Adrenal gland (tissue), 12 donors: ENCODE measurements around the gene GLT6D1. TPM values are rescaled to one million over a fixed set of nuclear protein-coding genes. Genes with fewer than 3 reads are reported as not detected.

Experiments
- DNase-seq, 7 donors: peaks; one replicate each; pipeline ENCODE4 v3.0.0-alpha.2; 2019 to 2020
- H3K27ac ChIP-seq, 5 donors: fragments of 200-600 bp; sonication (generic) in 4 of 5; 1 replicate in 3 of 5; 2 replicates in 2 of 5; pipeline versions ENCODE4 v1.5.1 to v1.8.0; 2016 to 2020; ENCODE audit warnings: mild to moderate bottlenecking in 1 of 5
- H3K27me3 ChIP-seq: fragments of 200-600 bp; 2 replicates; pipeline ENCODE4 v1.8.0; 2021
- H3K36me3 ChIP-seq, 2 donors: fragments of 200-600 bp; replicated peaks in 1 of 2; 1 replicate in 1 of 2; 2 replicates in 1 of 2; pipeline versions ENCODE4 v1.5.1 to v1.8.0; 2018 to 2022
- H3K4me1 ChIP-seq, 2 donors: fragments of 200-600 bp; replicated peaks in 1 of 2; 1 replicate in 1 of 2; 2 replicates in 1 of 2; pipeline versions ENCODE4 v1.5.1 to v1.8.0; 2018 to 2021
- H3K4me3 ChIP-seq, 4 donors: fragments of 200-600 bp; sonication (generic) in 3 of 4; one replicate each; pipeline ENCODE4 v1.5.1; 2016 to 2018
- H3K9me3 ChIP-seq, 3 donors: fragments of 200-600 bp; sonication (generic) in 1 of 3; replicated peaks in 1 of 3; 1 replicate in 2 of 3; 2 replicates in 1 of 3; pipeline versions ENCODE4 v1.5.1 to v1.8.0; 2016 to 2021
- POLR2A ChIP-seq, 2 donors: fragments of 450-650 bp; IDR thresholded peaks; one replicate each; pipeline ENCODE4 v1.6.1; 2017; ENCODE audit warnings: antibody characterized with exemption in 2 of 2, mild to moderate bottlenecking in 2 of 2, moderate library complexity in 1 of 2
- WGBS, 4 donors: extraction: QIAGEN DNeasy Blood & Tissue Kit in 2 of 4; methylation state at CpG; one replicate each; pipeline versions ENCODE4 v1.1.5 to v1.1.7; 2013 to 2017; 5-methylcytosine and 5-hydroxymethylcytosine counted together
- intact Hi-C, 2 donors: fragments of 100-400 bp; cut with DNase I; formaldehyde crosslinking; loops; one replicate each; pipeline versions ENCODE4 v1.14.1 to v1.15.0; 2022 to 2023
- polyA plus RNA-seq, 3 donors: library from polyadenylated mRNA; stranded (reverse); fragments of 200-250 nt in 2 of 3; fragments of 350-450 nt in 1 of 3; fragmentation: Illumina TruSeq in 1 of 3; extraction: RNeasy Lipid Tissue Mini Kit (QIAGEN cat#74804) in 1 of 3; gene quantifications; one replicate each; pipeline ENCODE4 v1.2.3, GENCODE V29; 2013 to 2014
- total RNA-seq, 9 donors: library from RNA; depleted of rRNA in 4 of 9; stranded (reverse); fragments of >200 nt in 4 of 9; fragments of 120-200 nt in 1 of 9; fragmentation: NEBNext Ultra II Directional in 1 of 9; extraction: Animal tissue kit (Norgen Biotek cat#: 25700) in 1 of 9; gene quantifications; one replicate each; pipeline versions ENCODE4 v1.1.0 to v1.2.4, GENCODE V29; 2013 to 2023
- TF ChIP-seq, protein P1 (sequence below), 6 experiments: fragments of 450-650 bp in 4 of 6; fragments of 200-600 bp in 2 of 6; sonication (generic) in 1 of 6; IDR thresholded peaks; 1 replicate in 5 of 6; 2 replicates in 1 of 6; pipeline versions ENCODE4 v1.5.1 to v1.8.0; 2016 to 2021; ENCODE audit warnings: antibody characterized with exemption in 6 of 6, mild to moderate bottlenecking in 2 of 6, moderate library complexity in 1 of 6
- donor health status: healthy with polysubstance abuse.
- donor health status: Bipolar disorder and iron deficiency.
- donor health status: DM: yes; HTN: yes; CAD: no.
- donor health status: DM: no; HTN: no; CAD: no.
- donor health status: DM: no; HTN: no; CAD: no.
- donor health status: DM: yes; HTN: yes; CAD: no.

Gene GLT6D1
- total and polyA plus RNA-seq, 12 donors, result not detected

DNA sequence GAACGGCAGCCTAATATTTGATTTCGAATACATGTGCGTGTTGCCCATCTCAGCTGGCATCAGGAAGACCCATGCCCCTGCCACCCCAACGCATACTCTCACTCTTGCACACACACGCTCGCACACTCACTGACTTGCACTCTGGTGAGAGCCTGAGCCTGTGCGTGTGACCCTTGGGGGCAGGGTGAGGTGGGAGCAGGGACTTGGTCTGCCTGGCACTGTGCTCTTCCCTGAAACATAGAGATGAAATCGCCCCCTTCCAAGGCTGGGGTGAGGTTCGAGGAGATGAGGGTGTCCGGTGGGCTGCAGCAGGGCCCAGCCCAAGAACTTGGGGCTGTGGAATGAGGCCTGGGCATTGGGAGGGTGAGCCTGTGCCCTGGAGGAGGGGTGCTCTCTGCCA, 24.9 kb upstream of the GLT6D1 start:
- Histone ChIP-seq H3K4me3 (no peak overlapping the region), H3K27me3 (no peaks in the 10 kb centered on the region), H3K36me3 (no peaks in the 10 kb centered on the region), H3K4me1 (no peaks in the 10 kb centered on the region), H3K9me3 (no peaks in the 10 kb centered on the region), H3K27ac (no peak overlapping the region)
- 82 to 89% (median 83%) methylated on average over 7 to 10 of the region's 10 CpGs for WGBS, 4 donors
- TF ChIP-seq POLR2A (IDR thresholded peaks at IDR 0.05), result no peak
- TF ChIP-seq, protein P1, sequence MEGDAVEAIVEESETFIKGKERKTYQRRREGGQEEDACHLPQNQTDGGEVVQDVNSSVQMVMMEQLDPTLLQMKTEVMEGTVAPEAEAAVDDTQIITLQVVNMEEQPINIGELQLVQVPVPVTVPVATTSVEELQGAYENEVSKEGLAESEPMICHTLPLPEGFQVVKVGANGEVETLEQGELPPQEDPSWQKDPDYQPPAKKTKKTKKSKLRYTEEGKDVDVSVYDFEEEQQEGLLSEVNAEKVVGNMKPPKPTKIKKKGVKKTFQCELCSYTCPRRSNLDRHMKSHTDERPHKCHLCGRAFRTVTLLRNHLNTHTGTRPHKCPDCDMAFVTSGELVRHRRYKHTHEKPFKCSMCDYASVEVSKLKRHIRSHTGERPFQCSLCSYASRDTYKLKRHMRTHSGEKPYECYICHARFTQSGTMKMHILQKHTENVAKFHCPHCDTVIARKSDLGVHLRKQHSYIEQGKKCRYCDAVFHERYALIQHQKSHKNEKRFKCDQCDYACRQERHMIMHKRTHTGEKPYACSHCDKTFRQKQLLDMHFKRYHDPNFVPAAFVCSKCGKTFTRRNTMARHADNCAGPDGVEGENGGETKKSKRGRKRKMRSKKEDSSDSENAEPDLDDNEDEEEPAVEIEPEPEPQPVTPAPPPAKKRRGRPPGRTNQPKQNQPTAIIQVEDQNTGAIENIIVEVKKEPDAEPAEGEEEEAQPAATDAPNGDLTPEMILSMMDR (IDR thresholded peaks at IDR 0.05), result no peak
- no peak for DNase-seq
- intact Hi-C loops, result no loop called here

DNA sequence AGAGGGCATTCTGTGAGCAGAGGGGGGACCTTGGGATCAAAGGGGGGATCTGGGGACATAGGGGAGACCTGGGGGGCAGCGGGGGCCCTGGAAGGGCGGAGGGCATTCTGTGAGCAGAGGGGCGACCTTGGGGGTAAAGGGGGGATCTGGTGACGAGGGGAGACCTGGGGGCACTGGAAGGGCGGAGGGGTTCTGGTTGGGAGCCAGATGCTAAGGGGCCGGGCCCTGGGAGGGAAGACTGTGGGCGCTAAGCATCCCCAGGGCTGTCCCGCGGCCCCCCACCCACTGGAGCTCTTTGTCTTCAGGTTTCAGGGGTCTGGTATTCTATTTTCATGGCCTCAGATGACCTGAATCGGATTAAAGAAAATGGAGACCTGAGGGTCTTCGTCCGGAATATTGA, 24.5 kb upstream of the GLT6D1 start:
- Histone ChIP-seq H3K36me3 (no peaks in the 10 kb centered on the region), H3K4me1 (no peaks in the 10 kb centered on the region), H3K27ac (no peak overlapping the region), H3K9me3 (no peaks in the 10 kb centered on the region), H3K4me3 (no peak overlapping the region), H3K27me3 (no peaks in the 10 kb centered on the region)
- WGBS, 4 donors, result 82 to 86% (median 85%) methylated on average over 9 to 12 of the region's 12 CpGs
- intact Hi-C loops, result no loop called here
- TF ChIP-seq POLR2A (IDR thresholded peaks at IDR 0.05), result no peak
- TF ChIP-seq, protein P1 (IDR thresholded peaks at IDR 0.05), result no peak
- DNase-seq, result no peak

DNA sequence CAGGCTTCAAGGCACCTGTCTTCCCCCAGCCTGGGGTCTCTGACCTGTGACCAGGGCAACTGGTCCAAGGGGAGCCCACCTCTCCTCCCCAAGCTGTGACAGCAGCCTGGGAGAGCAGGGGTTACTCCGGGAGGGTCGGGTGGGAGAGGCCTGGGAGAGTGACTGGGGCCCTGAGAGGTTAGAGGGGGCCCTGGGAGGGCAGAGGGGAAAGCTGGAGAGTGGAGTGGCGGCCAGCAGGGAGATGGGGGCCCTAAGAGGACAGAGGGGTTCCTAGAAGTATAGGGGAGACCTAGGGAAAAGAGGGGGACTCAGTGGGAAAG, 24.1 kb upstream of the GLT6D1 start:
- H3K27ac ChIP-seq, result no peak overlapping the region
- H3K4me1 ChIP-seq, result no peaks in the 10 kb centered on the region
- TF ChIP-seq POLR2A (IDR thresholded peaks at IDR 0.05), result no peak
- TF ChIP-seq, protein P1 (IDR thresholded peaks at IDR 0.05), result no peak
- no peaks in the 10 kb centered on the region for H3K9me3 ChIP-seq
- H3K27me3 ChIP-seq, result no peaks in the 10 kb centered on the region
- DNase-seq, result no peak
- no peaks in the 10 kb centered on the region for H3K36me3 ChIP-seq
- intact Hi-C loops, result no loop called here
- H3K4me3 ChIP-seq, result no peak overlapping the region
- WGBS, 4 donors, result 33 to 69% (median 65%) methylated on average over 3 of the region's 3 CpGs

DNA sequence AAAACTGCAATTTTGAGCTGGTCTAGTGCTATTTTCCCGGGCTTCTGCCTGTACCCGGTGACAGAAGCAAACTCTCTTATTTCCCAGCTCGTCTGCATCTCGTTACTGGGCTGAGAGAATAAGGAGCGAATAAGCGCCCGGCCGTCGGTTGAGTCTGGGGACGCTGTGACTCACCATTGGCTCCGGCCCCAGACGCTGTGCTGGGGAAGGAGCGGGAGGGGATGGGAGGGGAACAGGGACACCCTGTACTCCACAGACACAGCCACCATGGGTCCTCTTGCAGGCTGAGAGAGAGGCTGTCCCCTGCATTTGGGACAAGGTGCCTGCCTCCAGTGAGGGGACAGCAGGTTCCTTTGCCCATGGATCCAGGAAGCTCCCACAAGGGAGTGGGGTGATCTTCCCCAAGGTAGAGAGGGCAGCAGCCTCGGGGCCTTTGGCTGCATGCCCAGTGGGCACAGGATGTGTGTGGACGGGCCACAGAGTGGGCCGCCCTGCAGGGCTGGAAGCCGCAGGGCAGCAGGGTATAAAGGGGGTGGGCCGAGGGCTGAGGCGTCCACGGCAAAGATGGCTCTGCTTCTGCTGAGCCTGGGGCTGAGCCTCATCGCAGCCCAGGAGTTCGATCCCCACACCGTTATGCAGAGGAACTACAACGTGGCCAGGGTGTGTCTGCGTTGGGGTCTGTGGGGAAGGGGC, 23.6 kb upstream of the GLT6D1 start, which contains the start of gene LCN9:
TSS of gene LCN9 (plus strand) at position 552 of the 693 bp plus-strand sequence. CDS start at position 565, 13 bp downstream.
- no peaks in the 10 kb centered on the region for H3K36me3 ChIP-seq
- WGBS, 4 donors, result 37 to 62% (median 56%) methylated on average over 13 to 25 of the region's 25 CpGs
- no peaks in the 10 kb centered on the region for H3K27me3 ChIP-seq
- TF ChIP-seq, protein P1 (IDR thresholded peaks at IDR 0.05), result no peak
- no peak for TF ChIP-seq POLR2A (IDR thresholded peaks at IDR 0.05)
- H3K4me3 ChIP-seq, result no peak within 1 kb of the TSS
- intact Hi-C loops, result no loop called here
- H3K4me1 ChIP-seq, result no peaks in the 10 kb centered on the region
- no peak within 1 kb of the TSS for H3K27ac ChIP-seq
- no peaks in the 10 kb centered on the region for H3K9me3 ChIP-seq
- DNase-seq, result peak in 1 of 7 donors; percentile 4
